GF-D8 (cell line): Measurements from ENCODE around the gene NXT1.

Experiments used
- DNase-seq: peaks from one replicate; lab custom pipeline; 2025; lab: John Stamatoyannopoulos, UW

The NXT1 gene

DNA sequence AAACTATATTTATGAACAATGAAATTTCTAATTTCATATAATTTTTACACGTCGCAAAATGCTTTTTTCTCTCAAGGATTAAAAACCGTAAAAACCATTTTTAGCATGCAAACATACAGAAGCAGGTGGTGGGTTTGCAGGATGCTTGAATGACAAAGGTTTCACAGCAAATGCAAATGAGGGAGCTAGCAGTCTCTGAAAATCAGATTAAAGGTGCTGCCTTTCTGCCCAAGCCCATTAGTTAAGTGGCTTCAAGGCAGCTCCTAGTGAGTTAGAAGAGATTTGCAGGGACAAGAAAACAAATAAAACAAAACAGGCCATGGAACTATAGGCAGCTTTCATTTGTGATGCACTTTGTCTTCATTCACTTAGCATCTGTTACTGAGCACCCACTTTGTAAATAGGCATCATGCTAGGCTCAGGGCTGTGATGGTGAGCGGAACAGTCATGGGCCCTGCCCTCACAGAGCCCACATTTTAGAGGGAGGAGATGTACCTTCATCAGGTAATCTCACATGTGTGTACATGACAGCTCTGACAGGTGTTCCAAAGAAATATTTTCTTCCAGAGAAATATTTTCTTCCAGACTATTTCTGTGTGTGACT is 41.2 kb downstream of the NXT1 start:
- DNase-seq, result no peak

DNA sequence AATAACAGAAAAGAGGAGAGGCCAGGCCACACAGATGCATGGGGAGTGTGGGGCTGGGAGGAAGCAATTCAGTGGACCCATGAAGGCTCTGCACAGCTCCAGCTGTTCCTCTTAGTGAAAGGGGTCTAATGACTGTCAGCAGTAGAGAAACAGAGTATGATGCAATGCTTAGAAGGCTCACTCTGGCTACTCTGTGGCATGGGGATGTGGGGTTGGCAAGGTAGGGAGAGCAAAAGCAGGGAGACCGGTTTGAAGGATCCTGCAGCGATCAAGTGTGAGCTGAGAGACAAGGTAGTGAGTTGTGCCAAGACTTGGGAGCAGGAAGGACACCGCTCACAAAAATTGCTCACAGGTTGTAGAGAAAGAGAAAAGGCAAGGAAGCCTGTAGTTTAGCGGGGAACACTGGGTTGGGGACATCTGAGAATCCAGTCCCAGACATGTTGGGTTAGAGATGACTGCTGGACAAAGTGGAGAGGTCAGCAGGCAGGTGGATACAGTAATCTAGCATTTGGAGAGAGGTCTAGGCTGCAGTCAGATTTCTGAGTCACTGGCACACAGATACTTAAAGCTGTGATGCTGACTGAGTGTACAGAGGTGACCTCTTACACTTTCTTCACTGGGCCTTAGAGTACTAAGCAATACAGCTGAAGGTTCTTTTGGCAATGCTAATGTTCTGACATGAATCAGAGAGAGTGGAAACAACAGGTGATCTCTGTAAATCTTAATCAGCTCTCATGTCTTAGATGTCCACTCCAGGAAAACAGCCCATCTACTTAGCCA is 43.6 kb downstream of the NXT1 start:
- no peak for DNase-seq

- no peak for DNase-seq
These were observed 46.5 kb downstream of the NXT1 start for GRCh38 chr20:23396950-23397627.

- DNase-seq, result peak; percentile 41
These were observed 47.4 kb downstream of the NXT1 start for GRCh38 chr20:23397961-23398360.

- no peak for DNase-seq
These were observed 49.1 kb downstream of the NXT1 start for GRCh38 chr20:23399568-23400241.

GRCh38 chr20:23401051-23401450 is 50.5 kb downstream of the NXT1 start:
- no peak for DNase-seq

DNA sequence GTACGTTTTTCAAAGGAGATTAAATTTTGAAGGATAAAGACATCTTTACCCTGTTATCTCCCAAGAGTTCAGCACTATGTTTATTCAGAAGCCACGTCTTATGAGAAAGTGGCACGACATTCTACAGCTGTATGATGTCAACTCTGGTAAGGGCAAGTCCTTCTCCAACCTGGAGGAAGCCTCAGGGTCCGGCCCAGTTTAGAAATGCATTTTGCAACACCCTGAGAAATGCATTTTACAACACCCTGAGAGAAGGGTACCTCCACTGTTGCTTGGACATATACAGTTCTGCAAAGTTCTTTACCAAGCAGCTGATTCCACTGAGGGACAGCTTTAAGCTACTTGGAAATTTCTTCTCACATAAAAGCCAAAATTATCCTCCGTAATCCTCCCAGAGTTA is 53.2 kb downstream of the NXT1 start:
- DNase-seq, result no peak

DNA sequence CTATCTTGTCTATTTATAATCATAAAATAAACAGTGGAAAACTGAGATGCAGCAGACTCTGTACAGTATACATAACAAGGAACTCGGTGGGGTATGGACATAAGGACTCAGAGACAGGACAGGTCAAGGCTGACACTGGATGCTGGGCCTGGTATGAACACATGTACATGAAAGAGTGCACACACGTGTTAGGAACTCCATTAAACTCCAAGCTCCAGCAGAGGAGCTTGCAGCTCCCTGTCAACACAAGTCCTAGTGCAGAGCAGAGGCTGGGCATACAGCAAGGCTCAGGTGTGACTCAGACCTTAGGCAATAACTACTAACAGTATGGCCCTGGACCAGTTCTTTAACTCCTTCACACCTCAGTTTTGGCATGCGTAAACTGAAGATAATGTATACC is 53.6 kb downstream of the NXT1 start:
- DNase-seq, result no peak
